ENCODE data around the gene METAP1D.

METAP1D gene

GRCh38 chr2:172101821-172102390 is 102.2 kb downstream of the METAP1D start:
- in situ Hi-C loops (cut with HindIII; ENCODE audit: low pct_unique_long_range_greater_than_20kb, low sequenced_read_pairs), result no loop called here
- TF ChIP-seq JUND (IDR thresholded peaks at IDR 0.05; ENCODE audit: low read depth), result no peak
- peak in 1 of 2 experiments; percentile 46 for DNase-seq (ENCODE audit: low read depth in 1 of 2, low spot score in 1 of 2)

- in situ Hi-C loops (cut with HindIII; ENCODE audit: low pct_unique_long_range_greater_than_20kb, low sequenced_read_pairs), result no loop called here
- TF ChIP-seq JUND (IDR thresholded peaks at IDR 0.05; ENCODE audit: low read depth), result no peak
Measured at GRCh38 chr2:172102391-172103359, 102.9 kb downstream of the METAP1D start, which contains the start of gene DLX2. TSS of gene DLX2 (minus strand) at chr2:172102900. CDS start at chr2:172102538, 362 bp downstream.

GRCh38 chr2:172103471-172104272 is 103.9 kb downstream of the METAP1D start:
- peak; percentile 65 to 85 for DNase-seq (ENCODE audit: low read depth in 1 of 2, low spot score in 1 of 2)
- TF ChIP-seq JUND (IDR thresholded peaks at IDR 0.05; ENCODE audit: low read depth), result no peak
- in situ Hi-C loops (cut with HindIII; ENCODE audit: low pct_unique_long_range_greater_than_20kb, low sequenced_read_pairs), result no loop called here

More at GRCh38 chr2:172102391-172103359, 102.9 kb downstream of the METAP1D start, which contains the start of gene DLX2:
- peak; percentile 83 to 92 for DNase-seq (ENCODE audit: low read depth in 1 of 2, low spot score in 1 of 2)

- TF ChIP-seq JUND (IDR thresholded peaks at IDR 0.05; ENCODE audit: low read depth), result no peak
- no peak for DNase-seq (ENCODE audit: low read depth in 1 of 2, low spot score in 1 of 2)
- in situ Hi-C loops (cut with HindIII; ENCODE audit: low pct_unique_long_range_greater_than_20kb, low sequenced_read_pairs), result no loop called here
Measured at GRCh38 chr2:172105471-172106107, 105.8 kb downstream of the METAP1D start.

- peak; percentile 53 to 63 for DNase-seq (ENCODE audit: low read depth in 1 of 2, low spot score in 1 of 2)
- in situ Hi-C loops (cut with HindIII; ENCODE audit: low pct_unique_long_range_greater_than_20kb, low sequenced_read_pairs), result no loop called here
- TF ChIP-seq JUND (IDR thresholded peaks at IDR 0.05; ENCODE audit: low read depth), result no peak
Measured at GRCh38 chr2:172106108-172106961, 106.6 kb downstream of the METAP1D start.

GRCh38 chr2:172107690-172108586 is 108.2 kb downstream of the METAP1D start:
- in situ Hi-C loops (cut with HindIII; ENCODE audit: low pct_unique_long_range_greater_than_20kb, low sequenced_read_pairs), result no loop called here
- TF ChIP-seq JUND (IDR thresholded peaks at IDR 0.05; ENCODE audit: low read depth), result no peak
- DNase-seq (ENCODE audit: low read depth in 1 of 2, low spot score in 1 of 2), result no peak

- no peak for DNase-seq (ENCODE audit: low read depth in 1 of 2, low spot score in 1 of 2)
- no peak for TF ChIP-seq JUND (IDR thresholded peaks at IDR 0.05; ENCODE audit: low read depth)
- in situ Hi-C loops (cut with HindIII; ENCODE audit: low pct_unique_long_range_greater_than_20kb, low sequenced_read_pairs), result no loop called here
Measured at GRCh38 chr2:172108587-172108930, 108.8 kb downstream of the METAP1D start.

- in situ Hi-C loops (cut with HindIII; ENCODE audit: low pct_unique_long_range_greater_than_20kb, low sequenced_read_pairs), result no loop called here
- no peak for DNase-seq (ENCODE audit: low read depth in 1 of 2, low spot score in 1 of 2)
Measured at GRCh38 chr2:172109256-172109987, 109.7 kb downstream of the METAP1D start.

GRCh38 chr2:172109988-172110811 is 110.4 kb downstream of the METAP1D start:
- in situ Hi-C loops (cut with HindIII; ENCODE audit: low pct_unique_long_range_greater_than_20kb, low sequenced_read_pairs), result no loop called here
- TF ChIP-seq JUND (IDR thresholded peaks at IDR 0.05; ENCODE audit: low read depth), result no peak
- no peak for DNase-seq (ENCODE audit: low read depth in 1 of 2, low spot score in 1 of 2)

More at GRCh38 chr2:172109256-172109987, 109.7 kb downstream of the METAP1D start:
- TF ChIP-seq JUND (IDR thresholded peaks at IDR 0.05; ENCODE audit: low read depth), result no peak
